ENCODE data around the gene CLN5.
A peak's percentile ranks its signal among the peaks of the same experiment; 100 is the strongest.
"Not testable (repeated sequence)": the region's sequence is repeated elsewhere in the genome, so short reads cannot be mapped to it uniquely, and the experiment has no call there.

CLN5 gene

DNA sequence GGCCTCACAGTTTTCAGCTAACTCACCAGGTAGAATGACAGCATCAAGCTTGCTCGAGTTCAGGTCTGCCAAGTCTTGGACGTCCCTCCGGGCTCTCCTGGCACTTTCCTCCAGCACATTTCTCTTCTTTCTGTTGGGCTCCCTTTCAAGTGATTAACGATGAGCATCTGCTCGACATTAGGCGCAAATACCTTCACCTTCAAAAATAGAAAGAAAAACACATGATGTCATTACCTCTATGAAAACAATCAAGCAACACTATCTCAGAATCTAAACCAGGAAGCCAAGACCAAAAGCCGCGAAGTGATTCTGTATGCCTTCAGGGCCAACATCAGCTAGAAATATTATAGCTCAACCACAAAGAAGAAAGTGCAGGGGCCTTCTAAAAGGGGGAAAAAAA is 15.4 kb upstream of the CLN5 start:
- DNase-seq (ENCODE audit: low spot score): no peak

DNA sequence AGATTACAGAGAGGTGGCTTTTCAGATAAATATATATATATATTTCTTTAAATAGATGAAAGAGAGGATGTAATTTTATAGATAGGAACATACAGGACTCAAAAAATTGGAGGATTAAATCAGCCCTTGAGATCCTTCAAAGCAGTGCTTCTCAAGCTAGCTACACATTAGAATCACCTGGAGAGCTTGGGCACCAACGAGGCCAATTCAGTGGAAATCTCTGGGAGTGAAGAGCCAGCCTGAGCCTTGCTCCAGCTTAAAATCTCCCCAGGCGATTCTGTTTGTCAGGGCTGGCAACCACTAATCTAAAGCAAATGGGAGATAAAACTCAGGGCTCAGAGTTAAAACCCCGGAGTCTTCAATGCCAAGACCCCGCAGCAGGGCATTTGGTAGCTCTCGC is 15.0 kb upstream of the CLN5 start:
- no peak for DNase-seq (ENCODE audit: low spot score)

DNA sequence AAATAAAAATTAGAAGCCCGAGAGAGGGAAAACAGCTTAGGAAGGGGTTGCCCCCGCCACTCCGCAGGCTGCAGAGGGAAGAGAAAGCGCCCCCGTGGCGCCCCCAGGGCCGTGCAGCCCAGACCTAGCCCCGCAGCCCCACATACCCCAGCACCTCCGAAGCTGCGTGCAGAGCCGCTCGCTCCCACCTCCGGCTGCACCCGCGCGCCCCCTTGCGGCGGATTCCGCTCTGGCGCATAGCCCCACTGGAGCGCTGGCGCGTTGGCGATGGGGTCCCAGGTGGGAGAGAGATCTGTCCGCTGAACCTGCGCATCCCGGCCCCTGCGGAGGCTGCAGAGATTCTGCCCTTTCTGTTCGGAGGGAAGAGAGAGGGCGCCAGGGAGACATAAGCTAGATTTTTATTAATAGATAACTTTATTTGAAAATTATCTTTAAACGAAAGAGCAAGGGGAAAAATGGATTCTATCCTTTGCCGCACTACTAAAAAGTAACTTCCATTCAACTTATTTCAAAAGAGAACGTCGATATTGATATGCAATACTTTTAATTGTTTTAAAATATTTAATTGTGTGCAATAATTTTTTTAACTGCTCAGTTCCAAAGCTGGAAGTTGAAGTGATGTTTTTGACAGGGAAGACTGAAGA is 11.7 kb upstream of the CLN5 start:
- DNase-seq (ENCODE audit: low spot score): peak; percentile 80

DNA sequence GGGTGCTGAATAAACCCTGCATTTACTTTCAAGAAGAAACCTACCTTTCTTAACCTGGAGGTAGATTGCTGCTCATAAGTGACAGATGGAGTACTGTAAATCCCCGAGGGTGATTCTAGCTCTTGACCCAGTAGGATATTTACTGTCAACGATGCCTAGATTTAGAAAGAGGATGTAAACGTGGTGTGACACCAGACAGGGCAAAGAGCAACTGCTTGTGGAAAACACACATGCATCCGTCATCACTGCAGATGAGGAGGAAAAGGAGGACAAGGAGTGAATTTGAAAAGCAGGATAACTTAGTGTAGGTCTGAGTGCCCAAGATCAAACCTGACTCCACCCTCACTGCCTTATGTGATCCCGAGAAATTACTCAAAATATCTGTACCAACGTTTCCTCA is 9.8 kb upstream of the CLN5 start:
- no peak for DNase-seq (ENCODE audit: low spot score)

DNA sequence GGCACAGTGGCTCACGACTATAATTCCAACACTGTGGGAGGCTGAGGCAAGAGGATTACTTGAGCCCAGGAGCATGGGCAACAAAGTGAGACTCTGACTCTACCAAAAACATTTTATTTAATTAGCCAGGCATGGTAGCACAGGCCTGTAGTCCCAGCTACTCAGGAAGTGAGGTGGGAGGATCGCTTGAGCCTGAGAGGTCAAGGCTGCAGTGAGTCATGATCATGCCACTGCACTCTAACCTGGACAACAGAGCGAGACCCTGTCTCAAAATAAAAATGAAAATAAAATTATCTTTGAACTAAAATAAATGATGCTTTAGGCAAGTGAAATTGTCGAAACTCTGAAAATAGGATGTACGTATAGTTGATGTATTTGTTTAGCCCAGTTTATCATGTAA is 8.2 kb upstream of the CLN5 start:
- no peak for DNase-seq (ENCODE audit: low spot score)

DNA sequence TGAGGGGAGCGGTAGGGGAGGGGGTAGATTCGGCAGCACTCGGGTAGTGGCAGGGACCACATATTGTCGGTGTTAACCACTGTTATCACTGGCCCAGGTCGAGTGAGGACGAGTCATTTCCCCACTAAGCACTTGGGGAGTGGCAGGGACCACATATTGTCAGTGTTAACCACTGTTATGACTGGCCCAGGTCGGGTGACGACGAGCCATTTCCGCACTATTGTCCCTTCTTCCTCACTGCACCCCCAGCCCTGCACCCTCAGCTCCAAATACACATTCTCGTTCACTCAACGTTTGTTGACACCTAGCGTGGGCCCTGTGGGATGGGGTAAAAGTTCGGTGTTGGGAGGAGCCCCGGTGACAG is 467 bp upstream of the CLN5 start:
- no peak for DNase-seq (ENCODE audit: low spot score)

DNA sequence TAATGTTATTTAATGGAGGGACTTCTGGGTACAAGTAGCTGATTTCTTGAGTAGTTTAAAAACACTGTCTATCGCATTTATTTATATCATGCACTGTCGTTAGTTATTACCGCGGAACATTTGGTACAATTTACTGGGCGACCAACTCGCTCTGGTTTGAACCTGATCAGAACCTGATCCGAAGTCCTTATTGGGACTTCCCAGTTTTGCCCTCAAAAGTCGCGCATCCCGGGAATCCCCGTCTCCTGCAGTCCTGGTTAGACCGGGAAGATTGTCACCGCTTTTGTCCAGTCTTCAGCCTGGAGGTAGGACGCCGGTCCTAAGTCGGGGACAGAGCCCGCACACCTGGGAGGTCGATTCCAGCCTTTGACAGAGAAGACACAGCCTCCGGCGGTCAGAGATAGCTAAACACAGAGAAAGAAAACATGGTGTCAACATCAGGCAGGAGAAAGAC is 694 bp downstream of the CLN5 start:
- DNase-seq (ENCODE audit: low spot score): peak; percentile 22

DNA sequence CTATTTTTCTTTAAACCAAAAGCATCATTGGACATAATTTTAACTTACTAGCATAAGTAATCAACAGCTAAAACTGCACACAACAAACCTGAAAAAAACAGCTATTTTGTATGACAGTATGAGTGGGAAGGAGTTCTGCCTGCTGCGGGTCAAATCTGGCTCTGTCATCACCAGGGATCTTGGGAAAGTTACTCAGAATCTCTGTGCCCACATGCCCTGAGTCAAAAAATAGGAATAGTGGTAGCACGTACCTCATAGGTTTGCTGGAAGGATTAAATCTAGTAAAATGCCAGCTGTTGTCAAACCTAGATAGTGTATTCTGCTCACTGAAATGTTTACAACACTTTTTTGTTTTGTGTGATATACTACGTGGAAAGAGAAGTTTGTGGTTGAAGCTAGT is 1.1 kb downstream of the CLN5 start:
- peak; percentile 15 for DNase-seq (ENCODE audit: low spot score)

DNA sequence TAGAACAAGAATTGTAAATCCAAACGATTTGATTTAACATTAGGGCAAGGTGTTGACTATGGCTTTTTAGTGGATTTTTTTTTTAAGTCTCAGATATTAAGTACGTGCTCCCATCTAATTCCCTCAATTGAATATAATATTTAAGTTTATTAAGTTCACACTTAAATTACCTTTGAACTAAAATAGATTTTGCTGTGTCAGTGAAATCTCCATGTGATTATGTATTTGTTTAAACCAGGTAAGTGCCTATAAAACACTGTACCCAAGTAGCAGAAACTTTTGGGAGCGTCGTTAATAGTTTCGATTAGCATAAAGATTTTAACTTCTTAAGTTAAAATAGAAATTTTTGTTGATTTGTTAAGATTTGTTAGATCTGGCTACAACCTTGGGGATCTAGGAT is 1.6 kb downstream of the CLN5 start:
- no peak for DNase-seq (ENCODE audit: low spot score)

DNA sequence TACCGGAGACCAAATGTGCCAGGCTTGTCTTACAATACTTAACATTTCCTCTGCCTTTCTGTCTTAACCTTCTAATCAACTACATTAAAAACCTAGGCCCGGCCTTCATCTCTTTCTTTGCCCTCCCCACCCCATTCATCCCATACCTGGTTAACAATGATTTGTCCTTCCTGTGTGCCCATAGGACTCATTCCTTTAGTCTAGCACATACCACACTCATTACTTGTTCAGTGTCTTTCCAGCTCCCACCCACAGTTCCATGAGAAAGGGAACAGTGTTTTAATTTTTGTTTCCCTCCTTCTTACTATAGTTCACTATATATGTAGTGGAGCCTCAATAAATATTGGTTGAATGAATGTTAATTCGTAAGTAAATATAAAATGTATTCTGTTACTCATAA is 2.4 kb downstream of the CLN5 start:
- DNase-seq (ENCODE audit: low spot score): no peak

DNA sequence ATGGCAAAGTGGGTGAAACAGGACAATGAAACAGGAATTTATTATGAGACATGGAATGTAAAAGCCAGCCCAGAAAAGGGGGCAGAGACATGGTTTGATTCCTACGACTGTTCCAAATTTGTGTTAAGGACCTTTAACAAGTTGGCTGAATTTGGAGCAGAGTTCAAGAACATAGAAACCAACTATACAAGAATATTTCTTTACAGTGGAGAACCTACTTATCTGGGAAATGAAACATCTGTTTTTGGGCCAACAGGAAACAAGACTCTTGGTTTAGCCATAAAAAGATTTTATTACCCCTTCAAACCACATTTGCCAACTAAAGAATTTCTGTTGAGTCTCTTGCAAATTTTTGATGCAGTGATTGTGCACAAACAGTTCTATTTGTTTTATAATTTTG is 8.6 kb downstream of the CLN5 start:
- no peak for DNase-seq (ENCODE audit: low spot score)

DNA sequence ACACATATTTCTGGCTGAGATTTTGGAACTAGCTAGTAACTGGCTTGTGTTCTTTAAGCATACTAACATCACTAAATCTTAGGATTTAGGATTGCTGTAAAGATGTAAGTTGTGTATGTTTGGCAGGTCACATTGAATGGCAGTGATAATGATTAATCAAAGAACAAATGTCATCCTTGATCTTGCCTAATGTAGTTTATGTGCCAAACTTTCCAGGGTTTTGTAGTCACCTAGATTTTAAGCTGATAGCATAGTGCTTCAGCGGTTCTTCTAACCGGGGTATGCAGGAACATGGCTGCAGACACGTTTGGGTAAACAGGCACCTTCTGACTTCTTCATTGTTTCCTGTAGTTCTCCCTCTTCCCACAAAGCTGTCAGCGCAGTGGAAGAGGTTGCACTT is 9.7 kb downstream of the CLN5 start:
- DNase-seq (ENCODE audit: low spot score): no peak

DNA sequence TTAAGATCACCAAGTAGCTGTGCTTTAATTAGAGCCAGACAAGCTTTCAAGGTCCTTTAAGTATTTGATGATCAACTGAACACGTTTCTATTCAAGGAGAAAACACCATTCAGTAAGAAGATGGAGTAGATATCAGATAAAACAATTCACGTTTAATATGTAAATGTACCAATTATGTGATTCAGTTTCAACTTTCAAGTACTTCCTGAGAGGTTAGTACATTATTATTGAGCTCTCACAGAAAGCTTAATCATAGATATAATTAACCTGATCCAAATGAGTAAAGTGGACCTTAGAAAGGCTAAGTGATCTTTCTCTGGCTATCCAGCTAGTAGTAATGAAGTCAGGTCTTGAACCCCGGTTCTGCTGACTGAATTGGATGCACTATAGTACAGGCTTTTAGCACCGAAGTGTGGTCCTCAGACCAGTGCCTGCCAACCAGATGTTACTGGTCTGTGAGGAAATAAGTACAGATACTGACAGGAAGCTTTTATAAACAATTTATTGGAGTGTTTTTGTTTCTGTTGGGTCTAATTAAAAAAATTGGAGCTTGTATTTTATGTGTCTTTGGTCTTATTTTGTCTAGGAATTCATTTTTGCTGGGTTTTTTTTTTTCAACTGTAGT is 10.2 kb downstream of the CLN5 start:
- no peak for DNase-seq (ENCODE audit: low spot score)

DNA sequence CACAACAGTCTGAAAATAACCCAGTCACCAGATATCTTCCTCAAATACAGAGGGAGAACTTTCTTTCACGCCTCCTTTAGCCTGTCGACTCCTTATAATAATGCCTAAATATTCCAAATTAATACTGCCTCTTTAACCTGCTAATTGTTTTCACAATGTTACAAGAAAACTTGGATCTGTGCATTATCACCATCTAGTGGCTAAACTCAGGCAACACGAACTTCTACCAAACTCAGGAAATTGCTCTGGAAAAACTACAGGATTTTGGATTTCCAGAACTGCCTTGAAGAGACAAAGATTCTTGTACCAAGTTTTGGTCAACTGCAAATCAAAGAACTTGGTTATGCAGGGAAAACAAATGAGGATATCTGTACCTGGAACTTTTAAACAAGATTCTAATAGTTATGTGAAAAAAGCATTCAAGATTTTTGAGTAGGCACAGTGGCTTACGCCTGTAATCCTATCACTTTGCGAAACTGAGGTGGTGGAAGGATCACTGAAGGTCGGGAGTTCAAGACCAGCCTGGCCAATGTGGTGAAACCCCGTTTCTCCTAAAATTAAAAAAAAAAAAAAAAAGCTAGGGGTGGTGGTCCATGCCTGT is 10.8 kb downstream of the CLN5 start:
- no peak for DNase-seq (ENCODE audit: low spot score)

DNA sequence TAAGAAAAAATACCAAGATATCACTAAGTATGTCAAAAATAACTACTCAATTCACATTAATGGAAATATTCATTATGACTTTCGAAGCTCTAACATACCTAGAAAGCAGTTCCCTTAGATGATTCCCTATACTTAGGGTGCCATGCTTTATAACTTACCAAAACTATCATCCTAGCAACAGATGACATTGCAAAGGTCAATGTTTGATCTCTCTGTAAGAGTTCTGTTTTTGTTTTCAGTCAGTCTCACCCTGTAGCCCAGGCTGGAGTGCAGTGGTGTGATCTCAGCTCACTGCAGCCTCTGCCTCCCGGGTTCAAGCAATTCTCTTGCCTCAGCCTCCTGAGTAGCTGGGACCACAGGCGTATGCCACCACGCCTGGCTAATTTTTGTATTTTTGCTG is 16.5 kb downstream of the CLN5 start:
- DNase-seq (ENCODE audit: low spot score): not testable (repeated sequence)

DNA sequence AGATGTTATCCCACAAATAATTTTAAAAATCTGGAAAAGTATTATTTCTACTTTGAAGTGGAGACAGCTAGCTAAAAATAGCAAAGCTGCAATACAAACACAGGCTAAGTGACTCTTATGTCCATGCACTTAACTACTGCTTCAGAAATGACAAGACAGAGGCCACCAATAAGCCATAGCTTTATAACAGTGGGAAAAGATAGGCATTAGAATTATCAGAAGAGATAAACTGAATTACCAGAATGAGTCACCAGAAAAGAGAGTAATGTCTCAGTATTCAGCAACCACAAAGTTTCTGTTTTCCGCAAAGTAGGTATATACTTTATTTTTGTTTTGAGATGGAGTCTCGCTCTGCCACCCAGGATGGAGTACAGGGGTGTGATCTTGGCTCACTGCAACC is 17.1 kb downstream of the CLN5 start:
- DNase-seq (ENCODE audit: low spot score): no peak

DNA sequence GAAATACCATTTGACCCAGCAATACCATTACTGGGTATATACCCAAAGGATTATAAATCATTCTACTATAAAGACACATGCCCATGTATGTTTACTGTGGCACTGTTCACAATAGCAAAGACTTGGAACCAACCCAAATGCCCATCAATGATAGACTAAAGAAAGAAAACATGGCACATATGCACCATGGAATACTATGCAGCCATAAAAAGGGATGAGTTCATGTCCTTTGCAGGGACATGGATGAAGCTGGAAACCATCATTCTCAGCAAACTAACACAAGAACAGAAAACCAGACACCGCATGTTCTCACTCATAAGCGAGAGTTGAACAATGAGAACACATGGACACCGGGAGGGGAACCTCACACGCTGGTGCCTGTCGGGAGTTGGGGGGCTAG is 17.8 kb downstream of the CLN5 start:
- not testable (repeated sequence) for DNase-seq (ENCODE audit: low spot score)

DNA sequence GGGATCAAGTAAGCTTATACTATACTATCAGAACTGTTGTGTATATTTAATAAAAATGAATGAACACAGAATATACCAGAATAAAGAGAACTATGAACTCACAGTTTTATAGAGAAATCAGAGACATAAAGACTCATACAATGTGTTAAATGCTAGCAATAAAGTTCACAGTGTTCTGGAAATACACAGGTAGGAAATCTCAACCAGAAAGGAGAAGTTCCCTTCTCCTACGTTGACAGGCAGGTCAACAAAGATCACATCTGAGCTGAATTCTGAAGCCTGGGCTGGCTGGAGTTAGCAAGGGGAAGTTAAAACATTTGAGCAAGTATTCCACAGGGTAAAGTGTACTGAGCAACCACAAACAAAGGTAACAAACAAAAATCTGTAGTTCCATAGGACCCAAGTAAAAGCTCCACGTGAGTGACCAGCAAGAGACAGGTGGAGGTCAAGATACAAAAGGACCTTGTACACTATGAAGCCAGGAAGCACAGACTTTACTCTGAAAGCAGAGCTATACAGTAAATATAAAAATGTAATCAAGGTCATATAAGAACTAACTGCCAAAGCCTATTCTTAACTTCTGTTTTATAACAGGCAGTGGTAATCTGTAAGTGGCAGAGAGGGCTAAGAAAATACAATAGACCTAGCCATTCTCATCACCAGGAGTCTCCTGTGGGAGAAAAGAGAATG is 22.1 kb downstream of the CLN5 start:
- no peak for DNase-seq (ENCODE audit: low spot score)

DNA sequence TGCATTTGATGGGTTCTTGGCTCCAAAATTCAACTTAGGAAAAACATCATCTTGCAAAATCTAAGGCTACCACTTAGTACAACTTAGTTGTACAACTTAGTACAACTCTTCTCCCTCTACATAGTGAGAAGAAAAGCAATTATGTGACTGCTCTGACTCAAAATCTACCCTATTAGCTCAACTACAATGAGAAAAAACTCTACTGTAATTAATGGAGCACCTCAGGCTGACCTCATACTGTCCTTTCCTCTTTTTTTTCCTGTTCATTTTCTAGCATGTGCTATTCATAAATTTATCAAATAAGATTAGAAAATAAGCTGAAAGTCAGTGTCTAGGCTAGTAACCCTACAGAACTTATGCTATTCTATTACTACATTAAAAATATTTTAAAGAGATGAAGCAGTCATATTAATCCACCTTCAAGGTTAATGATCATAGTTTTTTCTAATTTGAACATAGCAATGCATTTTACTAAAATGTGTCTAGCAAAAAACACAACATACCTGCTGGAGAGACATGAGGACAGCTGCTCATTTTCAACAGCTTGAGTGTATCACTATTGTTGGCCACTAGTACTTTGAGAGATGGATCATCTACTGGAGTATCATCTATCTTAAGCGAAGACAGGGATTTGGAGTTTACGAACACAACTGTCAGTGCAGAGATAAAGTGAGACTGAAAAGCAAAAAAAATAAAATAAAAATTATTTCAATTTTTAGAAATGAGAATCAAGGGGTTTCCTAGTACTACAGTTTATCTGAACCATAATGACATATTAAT is 23.2 kb downstream of the CLN5 start:
- DNase-seq (ENCODE audit: low spot score): no peak

DNA sequence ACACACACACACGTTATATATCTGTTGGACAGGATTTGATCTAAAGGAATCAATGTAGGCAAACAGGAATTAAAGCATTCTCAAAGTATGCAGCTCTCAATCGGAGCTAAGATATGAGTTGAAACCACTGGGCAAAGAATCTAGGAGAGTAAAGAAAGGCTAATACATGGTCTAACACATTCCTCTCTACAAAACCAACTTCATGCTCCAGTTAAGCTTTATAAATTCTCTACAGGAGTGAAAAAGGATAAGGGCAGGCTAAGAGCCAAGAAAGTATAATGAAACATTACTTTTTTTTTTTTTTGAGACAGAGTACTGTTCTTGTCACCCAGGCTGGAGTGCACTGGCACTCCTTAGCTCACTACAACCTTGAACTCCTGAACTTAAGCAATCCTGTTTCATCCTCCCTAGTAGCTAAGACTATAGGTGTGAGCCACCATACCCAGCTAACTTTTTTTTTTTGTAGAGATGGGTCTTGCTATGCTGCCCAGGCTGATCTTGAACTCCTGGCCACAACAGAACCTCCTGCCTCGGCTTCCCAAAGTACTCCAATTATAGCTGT is 24.5 kb downstream of the CLN5 start:
- no peak for DNase-seq (ENCODE audit: low spot score)

DNA sequence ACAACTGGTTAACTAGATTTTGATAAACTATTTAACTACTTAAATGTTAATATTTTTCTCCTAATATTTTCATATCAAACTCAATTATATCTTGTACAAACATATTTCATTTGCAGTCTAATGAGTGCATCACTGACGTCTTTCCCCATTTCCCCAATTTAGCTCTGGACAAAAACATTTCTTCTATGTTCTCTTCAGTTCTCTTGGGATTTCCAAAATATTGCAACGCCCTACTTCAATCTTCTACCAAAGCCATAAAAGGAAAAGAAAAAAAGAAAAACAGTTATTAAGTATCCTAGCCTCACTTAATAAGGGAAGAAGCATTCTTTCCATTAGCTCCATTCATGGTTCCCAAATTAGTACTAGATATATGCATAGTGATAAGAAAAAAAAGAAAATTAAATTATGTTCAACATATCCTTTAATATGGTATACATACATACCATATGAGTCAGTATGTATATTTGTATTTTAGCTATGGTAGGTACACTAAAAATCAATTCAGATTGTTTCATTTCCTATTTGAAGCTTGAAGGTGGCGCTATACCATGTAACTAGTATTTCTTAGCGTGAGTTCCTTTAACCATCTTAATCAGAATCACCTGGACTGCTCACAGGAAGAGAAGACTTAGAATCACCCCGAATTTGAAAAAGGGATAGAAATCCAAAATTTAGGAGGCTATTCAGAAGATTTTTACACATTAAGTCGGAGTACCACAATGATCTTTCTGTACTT is 25.2 kb downstream of the CLN5 start:
- DNase-seq (ENCODE audit: low spot score): no peak

DNA sequence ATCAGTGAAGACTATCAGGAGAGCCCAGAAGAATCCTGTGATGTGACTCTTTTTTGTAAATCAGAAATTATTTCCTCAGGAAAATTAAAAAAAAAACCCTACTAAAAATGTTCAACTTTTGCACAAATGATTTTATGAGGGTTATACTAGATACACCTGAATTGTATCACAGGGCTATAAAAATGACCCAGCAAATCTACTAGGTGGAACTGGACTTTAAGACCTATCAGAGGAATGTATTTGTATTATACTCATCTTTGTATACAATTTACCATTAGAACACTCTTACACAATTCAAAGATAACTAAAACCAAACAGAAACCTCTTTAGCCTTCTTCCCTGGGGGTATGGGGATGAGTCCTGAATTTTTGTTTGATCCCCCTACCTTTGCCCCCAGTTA is 27.9 kb downstream of the CLN5 start:
- no peak for DNase-seq (ENCODE audit: low spot score)
